B cell (primary cell): ENCODE data around the gene ZFYVE21. TPM values are rescaled to one million over a fixed set of nuclear protein-coding genes. Genes with fewer than 3 reads are reported as not detected.

Experiments used
- ATAC-seq: fragments of 200-7000 bp; cut with Tn5 transposase; one replicate; pipeline ENCODE4 v1.10.0; 2021; ENCODE audit warnings: low read depth, mild to moderate bottlenecking, moderate number of reproducible peaks, moderate library complexity
- CTCF ChIA-PET: fragments of 350-600 bp; sonication (Branson Sonifier 250); formaldehyde crosslinking; loops from one replicate; lab custom pipeline; 2021; ENCODE audit warnings: antibody characterized with exemption, inconsistent platforms; lab: Charles Lee
- POLR2A ChIA-PET: fragments of 350-600 bp; sonication (Branson Sonifier 250); formaldehyde crosslinking; loops from one replicate; lab custom pipeline; 2021; ENCODE audit warnings: antibody characterized with exemption; lab: Charles Lee
- DNase-seq: peaks from one replicate; pipeline ENCODE4 v3.0.0; 2013
- H2AFZ ChIP-seq: 2 replicates; pipeline ENCODE4 v1.6.1; 2012; ENCODE audit warnings: mild to moderate bottlenecking, low read depth, low read length; ENCODE audit not compliant: insufficient read depth, poor library complexity, severe bottlenecking
- H3K27ac ChIP-seq, 2 donors: 1 replicate in 1 of 2; 2 replicates in 1 of 2; pipeline ENCODE4 v1.5.1; 2012 to 2013; ENCODE audit warnings: low read length in 2 of 2, mild to moderate bottlenecking in 2 of 2, moderate library complexity in 1 of 2
- H3K27me3 ChIP-seq, 4 experiments: fragments of 200-600 bp in 1 of 4; sonication (generic) in 1 of 4; replicated peaks in 1 of 4; 1 replicate in 2 of 4; 2 replicates in 2 of 4; pipeline versions ENCODE4 v1.6.1 to v1.7.0; 2013 to 2016; ENCODE audit warnings: low read length in 3 of 4, mild to moderate bottlenecking in 2 of 4, mixed read lengths in 1 of 4, moderate library complexity in 1 of 4; ENCODE audit not compliant: insufficient read depth in 4 of 4, control insufficient read depth in 3 of 4; ENCODE audit errors: control extremely low read depth in 1 of 4
- H3K36me3 ChIP-seq, 2 experiments: replicated peaks in 1 of 2; 1 replicate in 1 of 2; 2 replicates in 1 of 2; pipeline versions ENCODE4 v1.6.1 to v1.7.1; 2013; ENCODE audit warnings: low read length in 1 of 2; ENCODE audit not compliant: insufficient read depth in 2 of 2, control insufficient read depth in 1 of 2; ENCODE audit errors: control extremely low read depth in 1 of 2, extremely low read depth in 1 of 2
- H3K4me1 ChIP-seq, 2 donors: fragments of 200-600 bp in 1 of 2; sonication (generic) in 1 of 2; 1 replicate in 1 of 2; 2 replicates in 1 of 2; pipeline versions ENCODE4 v1.5.1 to v1.6.1; 2013 to 2017; ENCODE audit warnings: low read length in 2 of 2; ENCODE audit not compliant: control insufficient read depth in 2 of 2, insufficient read depth in 2 of 2
- H3K4me2 ChIP-seq: replicated peaks from 2 replicates; pipeline ENCODE3; 2012; ENCODE audit warnings: mild to moderate bottlenecking, low read depth, low read length; ENCODE audit not compliant: poor library complexity, severe bottlenecking
- H3K4me3 ChIP-seq, 5 experiments: fragments of 200-600 bp in 1 of 5; sonication (generic) in 1 of 5; 1 replicate in 3 of 5; 2 replicates in 2 of 5; pipeline versions ENCODE4 v1.5.1 to v1.7.0; 2011 to 2016; ENCODE audit warnings: low read length in 4 of 5, mild to moderate bottlenecking in 4 of 5, low read depth in 2 of 5, control low read depth in 1 of 5, moderate library complexity in 1 of 5; ENCODE audit not compliant: insufficient read depth in 1 of 5; ENCODE audit errors: control extremely low read depth in 1 of 5, extremely low read depth in 1 of 5
- H3K79me2 ChIP-seq: fragments of 200-600 bp; sonication (generic); one replicate; pipeline ENCODE4 v1.6.0; 2016; ENCODE audit warnings: low read length; ENCODE audit not compliant: control insufficient read depth, insufficient read depth
- H3K9ac ChIP-seq: fragments of 200-600 bp; sonication (generic); 2 replicates; pipeline ENCODE4 v1.6.1; 2017; ENCODE audit warnings: mild to moderate bottlenecking, low read length, moderate library complexity
- H3K9me3 ChIP-seq, 3 donors: one replicate each; pipeline versions ENCODE4 v1.6.1 to v1.7.1; 2013; ENCODE audit warnings: low read length in 2 of 3; ENCODE audit not compliant: control insufficient read depth in 2 of 3, insufficient read depth in 1 of 3; ENCODE audit errors: control extremely low read depth in 1 of 3
- H4K20me1 ChIP-seq: 2 replicates; pipeline ENCODE4 v1.6.0; 2012; ENCODE audit warnings: mild to moderate bottlenecking, low read length; ENCODE audit not compliant: insufficient read depth, control insufficient read depth, poor library complexity, severe bottlenecking
- H3K27ac Mint-ChIP-seq: one replicate; pipeline ENCODE4 v1.8.0; 2021; ENCODE audit warnings: mixed read lengths
- H3K27me3 Mint-ChIP-seq: one replicate; pipeline ENCODE4 v1.8.0; 2021; ENCODE audit warnings: mixed read lengths
- H3K4me1 Mint-ChIP-seq: one replicate; pipeline ENCODE4 v1.8.0; 2021; ENCODE audit warnings: mixed read lengths
- H3K4me3 Mint-ChIP-seq: one replicate; pipeline ENCODE4 v1.8.0; 2021; ENCODE audit warnings: mixed read lengths
- H3K9me3 Mint-ChIP-seq: one replicate; pipeline ENCODE4 v1.8.0; 2022; ENCODE audit warnings: mixed read lengths; ENCODE audit not compliant: insufficient read depth
- EZH2 ChIP-seq: IDR thresholded peaks from 2 replicates; pipeline ENCODE4 v1.6.1; 2012; ENCODE audit warnings: borderline replicate concordance, low read depth, mild to moderate bottlenecking, moderate library complexity, low read length; ENCODE audit not compliant: insufficient read depth, poor library complexity, severe bottlenecking
- WGBS: methylation state at CpG from one replicate; pipeline ENCODE4 v1.1.5; 2013; ENCODE audit warnings: missing lambda C conversion rate; ENCODE audit not compliant: insufficient coverage; 5-methylcytosine and 5-hydroxymethylcytosine counted together
- intact Hi-C: fragments of 100-400 bp; cut with micrococcal nuclease; formaldehyde crosslinking; loops from one replicate; pipeline ENCODE4 v1.10.0; 2022
- polyA plus RNA-seq: library from polyadenylated mRNA; depleted of rRNA; stranded (reverse); fragments of >200 nt; gene quantifications from 2 replicates; pipeline ENCODE4 v1.2.3, GENCODE V29; 2012
- total RNA-seq, 2 donors: library from RNA; stranded (reverse); fragments of 120-200 nt in 1 of 2; gene quantifications; 1 replicate in 1 of 2; 2 replicates in 1 of 2; pipeline versions ENCODE4 v1.2.3 to v1.2.4, GENCODE V29; 2013 to 2022
- TF ChIP-seq, protein P1 (sequence below): fragments of 200-600 bp; IDR thresholded peaks from one replicate; pipeline ENCODE4 v1.8.0; 2022; ENCODE audit warnings: antibody characterized with exemption, mild to moderate bottlenecking

Gene ZFYVE21
- total and polyA plus RNA-seq, 2 donors (not counting 1 experiment from before 2014, with no cell fraction given): 17.0 to 18.6 TPM

- peaks cover 16 to 18% of the 10 kb centered on the region in 2 donors for H3K4me1 ChIP-seq
- H2AFZ ChIP-seq: no peak overlapping the region
- Mint-ChIP-seq H3K4me3 (no peak overlapping the region), H3K9me3 (no peaks in the 10 kb centered on the region), H3K27ac (no peak overlapping the region), H3K27me3 (no peaks in the 10 kb centered on the region), H3K4me1 (peaks cover 15% of the 10 kb centered on the region)
- H3K4me3 ChIP-seq: no peak overlapping the region
- ATAC-seq: no peak
- ChIA-PET CTCF (no interaction called here), POLR2A (no interaction called here)
- H3K4me2 ChIP-seq: no peak overlapping the region
- DNase-seq: no peak
- H3K36me3 ChIP-seq: peaks cover 8 to 76% of the 10 kb centered on the region in 2 experiments
- intact Hi-C loops: no loop called here
- TF ChIP-seq, protein P1, sequence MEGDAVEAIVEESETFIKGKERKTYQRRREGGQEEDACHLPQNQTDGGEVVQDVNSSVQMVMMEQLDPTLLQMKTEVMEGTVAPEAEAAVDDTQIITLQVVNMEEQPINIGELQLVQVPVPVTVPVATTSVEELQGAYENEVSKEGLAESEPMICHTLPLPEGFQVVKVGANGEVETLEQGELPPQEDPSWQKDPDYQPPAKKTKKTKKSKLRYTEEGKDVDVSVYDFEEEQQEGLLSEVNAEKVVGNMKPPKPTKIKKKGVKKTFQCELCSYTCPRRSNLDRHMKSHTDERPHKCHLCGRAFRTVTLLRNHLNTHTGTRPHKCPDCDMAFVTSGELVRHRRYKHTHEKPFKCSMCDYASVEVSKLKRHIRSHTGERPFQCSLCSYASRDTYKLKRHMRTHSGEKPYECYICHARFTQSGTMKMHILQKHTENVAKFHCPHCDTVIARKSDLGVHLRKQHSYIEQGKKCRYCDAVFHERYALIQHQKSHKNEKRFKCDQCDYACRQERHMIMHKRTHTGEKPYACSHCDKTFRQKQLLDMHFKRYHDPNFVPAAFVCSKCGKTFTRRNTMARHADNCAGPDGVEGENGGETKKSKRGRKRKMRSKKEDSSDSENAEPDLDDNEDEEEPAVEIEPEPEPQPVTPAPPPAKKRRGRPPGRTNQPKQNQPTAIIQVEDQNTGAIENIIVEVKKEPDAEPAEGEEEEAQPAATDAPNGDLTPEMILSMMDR: no peak
- TF ChIP-seq EZH2: no peak
- no peaks in the 10 kb centered on the region for H3K9me3 ChIP-seq
- H4K20me1 ChIP-seq: peaks cover 14% of the 10 kb centered on the region
- no peak overlapping the region for H3K9ac ChIP-seq
- H3K27me3 ChIP-seq: no peaks in the 10 kb centered on the region
- H3K79me2 ChIP-seq: peaks cover 44% of the 10 kb centered on the region
- no peak overlapping the region for H3K27ac ChIP-seq
- 98% methylated on average over 12 of the region's 15 CpGs for WGBS
Observed at GRCh38 chr14:103684871-103685270, 30.7 kb upstream of the ZFYVE21 start.

DNA sequence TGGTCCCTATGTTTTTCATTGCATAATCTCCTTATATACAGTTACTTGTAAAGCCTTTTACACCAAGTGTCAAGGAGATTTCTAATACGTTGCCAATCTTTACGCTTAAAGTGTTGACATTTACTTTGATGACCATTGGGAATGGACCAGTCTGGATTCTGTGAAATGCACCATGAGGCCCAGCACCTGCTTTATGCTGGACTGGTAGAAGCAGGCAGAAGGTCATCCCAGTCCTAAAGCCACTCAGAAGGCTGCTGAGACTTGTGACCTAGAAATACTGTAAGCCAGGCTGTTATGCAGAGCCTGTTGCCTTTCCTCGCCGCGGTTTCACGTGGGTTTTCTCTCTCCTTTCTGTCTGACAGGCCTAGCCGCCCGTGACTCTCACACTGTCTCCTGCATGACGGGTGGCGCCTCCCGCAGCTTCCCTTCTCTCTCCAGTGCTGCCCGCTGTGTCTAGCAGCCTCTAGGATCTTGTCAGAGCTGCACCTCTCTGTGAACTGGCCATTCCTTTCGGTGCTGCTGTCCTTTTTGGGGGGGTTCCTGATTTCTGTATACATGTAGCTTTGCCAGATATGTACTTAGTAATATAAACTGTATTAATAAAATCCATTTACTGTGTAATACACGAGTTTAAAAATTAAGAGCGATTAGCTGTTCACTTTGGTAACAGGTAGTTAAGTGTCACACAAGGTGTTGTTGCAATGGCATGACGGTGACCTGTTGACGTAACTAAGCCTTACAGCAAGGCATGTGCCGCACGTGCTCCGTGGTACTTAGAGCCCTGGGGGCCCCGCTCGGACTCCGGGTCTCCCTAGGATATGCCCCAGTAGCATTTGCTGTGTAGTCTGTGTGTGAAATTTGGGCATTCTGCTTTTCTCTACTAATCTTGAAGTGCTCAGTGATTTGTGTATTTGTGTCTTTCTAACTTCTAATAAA lies 30.1 kb upstream of the ZFYVE21 start:
- H3K79me2 ChIP-seq: peaks cover 43% of the 10 kb centered on the region
- DNase-seq: no peak
- 94% methylated on average over 15 of the region's 23 CpGs for whole genome bisulfite sequencing

More for the DNA sequence above, 30.1 kb upstream of the ZFYVE21 start:
- TF ChIP-seq, protein P1: no peak
- no peak for TF ChIP-seq EZH2
- no peaks in the 10 kb centered on the region for H3K9me3 ChIP-seq
- no peak overlapping the region for H3K9ac ChIP-seq
- ATAC-seq: no peak
- no peak overlapping the region for H2AFZ ChIP-seq
- POLR2A ChIA-PET: no interaction called here
- CTCF ChIA-PET: no interaction called here
- Mint-ChIP-seq H3K27ac (no peak overlapping the region), H3K27me3 (no peaks in the 10 kb centered on the region), H3K9me3 (no peaks in the 10 kb centered on the region), H3K4me1 (peaks cover 21% of the 10 kb centered on the region), H3K4me3 (no peak overlapping the region)
- no peak overlapping the region for H3K27ac ChIP-seq
- H3K4me3 ChIP-seq: no peak overlapping the region
- H3K27me3 ChIP-seq: no peaks in the 10 kb centered on the region
- intact Hi-C loops: no loop called here
- peaks cover 22 to 24% of the 10 kb centered on the region in 2 donors for H3K4me1 ChIP-seq
- no peak overlapping the region for H3K4me2 ChIP-seq
- H3K36me3 ChIP-seq: peaks cover 6 to 69% of the 10 kb centered on the region in 2 experiments
- peaks cover 19% of the 10 kb centered on the region for H4K20me1 ChIP-seq
